Neural cell (in vitro differentiated cells): ENCODE results near the gene CELF4. TPM values are rescaled to one million over a fixed set of nuclear protein-coding genes. Genes with fewer than 3 reads are reported as not detected.

Source experiments
- H2AFZ ChIP-seq: fragments of 200-600, 300-800 bp; sonication (generic), shearing (Covaris generic); 2 replicates; pipeline ENCODE4 v1.6.0; 2014; ENCODE audit warnings: low read depth, mild to moderate bottlenecking, antibody characterized with exemption, low read length, moderate library complexity
- H3F3A ChIP-seq: fragments of 200-600 bp; shearing (Covaris generic); 2 replicates; pipeline ENCODE4 v1.6.1; 2016; ENCODE audit warnings: mild to moderate bottlenecking, moderate library complexity, mixed read lengths, antibody characterized with exemption, low read length; ENCODE audit not compliant: insufficient read depth, poor library complexity, severe bottlenecking
- H3K27ac ChIP-seq: fragments of 200-600, 300-800 bp; sonication (generic), shearing (Covaris generic); 2 replicates; pipeline ENCODE4 v1.5.1; 2014; ENCODE audit warnings: mild to moderate bottlenecking, low read length, moderate library complexity
- H3K27me3 ChIP-seq: fragments of 300-800, 200-600 bp; sonication (generic), shearing (Covaris generic); 2 replicates; pipeline ENCODE4 v1.6.0; 2014; ENCODE audit warnings: mild to moderate bottlenecking, low read depth, low read length, moderate library complexity; ENCODE audit not compliant: insufficient read depth
- H3K36me3 ChIP-seq: fragments of 300-800, 200-600 bp; sonication (generic), shearing (Covaris generic); 2 replicates; pipeline ENCODE4 v1.5.1; 2014; ENCODE audit warnings: mild to moderate bottlenecking, antibody characterized with exemption, low read length, moderate library complexity; ENCODE audit not compliant: insufficient read depth
- H3K4me2 ChIP-seq: fragments of 300-800, 200-600 bp; sonication (generic), shearing (Covaris generic); 2 replicates; pipeline ENCODE4 v1.6.0; 2014; ENCODE audit warnings: mild to moderate bottlenecking, low read length
- H3K4me3 ChIP-seq: fragments of 300-800, 200-600 bp; sonication (generic), shearing (Covaris generic); 2 replicates; pipeline ENCODE4 v1.5.1; 2014; ENCODE audit warnings: mild to moderate bottlenecking, low read length, moderate library complexity
- H3K79me2 ChIP-seq: fragments of 200-600 bp; shearing (Covaris generic); replicated peaks from 2 replicates; pipeline ENCODE4 v1.6.0; 2014; ENCODE audit warnings: mild to moderate bottlenecking, low read length, moderate library complexity; ENCODE audit not compliant: insufficient read depth
- H3K9ac ChIP-seq: fragments of 300-800, 200-600 bp; sonication (generic), shearing (Covaris generic); 2 replicates; pipeline ENCODE4 v1.6.1; 2016; ENCODE audit warnings: mild to moderate bottlenecking, low read length, mixed read lengths
- H3K9me2 ChIP-seq: fragments of 200-600 bp; shearing (Covaris generic); 2 replicates; pipeline ENCODE4 v1.6.1; 2016; ENCODE audit warnings: mild to moderate bottlenecking, low read length, mixed read lengths; ENCODE audit not compliant: insufficient read depth
- H3K9me3 ChIP-seq: fragments of 200-600, 300-800 bp; sonication (generic), shearing (Covaris generic); 2 replicates; pipeline ENCODE4 v1.6.1; 2016; ENCODE audit warnings: mild to moderate bottlenecking, mixed run types, low read length, moderate library complexity, mixed read lengths
- H4K20me1 ChIP-seq: fragments of 200-600 bp; shearing (Covaris generic); 2 replicates; pipeline ENCODE4 v1.6.1; 2016; ENCODE audit warnings: mild to moderate bottlenecking, mixed run types; ENCODE audit not compliant: insufficient read depth
- CTCF ChIP-seq: fragments of 450-650 bp; IDR thresholded peaks from 2 replicates; pipeline ENCODE4 v1.5.1; 2014; ENCODE audit warnings: antibody characterized with exemption, mild to moderate bottlenecking, moderate library complexity; ENCODE audit not compliant: poor library complexity, severe bottlenecking
- EP300 ChIP-seq: fragments of 450-650 bp; conservative IDR thresholded peaks from 2 replicates; pipeline ENCODE4 v1.6.1; 2014; ENCODE audit warnings: antibody characterized with exemption, mild to moderate bottlenecking, moderate library complexity; ENCODE audit not compliant: poor library complexity, severe bottlenecking
- EZH2 ChIP-seq: fragments of 200-600, 300-800 bp; shearing (Covaris generic), sonication (generic); IDR thresholded peaks from 2 replicates; pipeline ENCODE4 v1.6.1; 2014; ENCODE audit warnings: antibody characterized with exemption, low read length, borderline replicate concordance, mild to moderate bottlenecking; ENCODE audit not compliant: insufficient read depth, poor library complexity, severe bottlenecking
- MXI1 ChIP-seq: fragments of 450-650 bp; conservative IDR thresholded peaks from 2 replicates; pipeline ENCODE4 v1.6.1; 2014; ENCODE audit warnings: antibody characterized with exemption, mild to moderate bottlenecking; ENCODE audit not compliant: poor library complexity, severe bottlenecking
- POLR2AphosphoS5 ChIP-seq: IDR thresholded peaks from 2 replicates; pipeline ENCODE4 v1.6.1; 2012
- RAD21 ChIP-seq: fragments of 450-650 bp; conservative IDR thresholded peaks from 2 replicates; pipeline ENCODE4 v1.6.1; 2014; ENCODE audit warnings: antibody characterized with exemption, mild to moderate bottlenecking, moderate library complexity
- REST ChIP-seq: IDR thresholded peaks from 2 replicates; pipeline ENCODE4 v1.6.1; 2012; ENCODE audit warnings: borderline replicate concordance
- SMC3 ChIP-seq: fragments of 450-650 bp; conservative IDR thresholded peaks from 2 replicates; pipeline ENCODE4 v1.6.1; 2014; ENCODE audit warnings: antibody characterized with exemption, mild to moderate bottlenecking, moderate library complexity; ENCODE audit not compliant: poor library complexity
- TAF1 ChIP-seq: IDR thresholded peaks from 2 replicates; pipeline ENCODE4 v1.6.1; 2012; ENCODE audit warnings: low read depth
- polyA plus RNA-seq: library from polyadenylated mRNA; depleted of rRNA; stranded (reverse); fragments of >200 nt; gene quantifications from 2 replicates; pipeline ENCODE4 v1.2.3, GENCODE V29; 2014

Gene CELF4
- polyA plus RNA-seq, 1 donor from 2014 or later: 191 TPM

GRCh38 chr18:37407571-37407970, 158.0 kb downstream of the CELF4 start:
- Histone ChIP-seq H3K9me3 (peaks cover 2% of the 10 kb centered on the region), H2AFZ (no peak overlapping the region), H3K27ac (no peak overlapping the region), H3K4me2 (no peak overlapping the region), H4K20me1 (no peaks in the 10 kb centered on the region), H3K9me2 (no peaks in the 10 kb centered on the region), H3F3A (no peaks in the 10 kb centered on the region), H3K9ac (no peak overlapping the region), H3K36me3 (no peaks in the 10 kb centered on the region), H3K79me2 (peaks cover 2% of the 10 kb centered on the region), H3K27me3 (no peaks in the 10 kb centered on the region), H3K4me3 (no peak overlapping the region)
- no peak for TF ChIP-seq REST
- TF ChIP-seq CTCF: no peak
- no peak for TF ChIP-seq RAD21
- no peak for TF ChIP-seq EP300
- no peak for TF ChIP-seq POLR2AphosphoS5
- TF ChIP-seq TAF1: no peak
- no peak for TF ChIP-seq EZH2
- no peak for TF ChIP-seq MXI1
- no peak for TF ChIP-seq SMC3

- H3K9me2 ChIP-seq: no peaks in the 10 kb centered on the region
- no peaks in the 10 kb centered on the region for H3F3A ChIP-seq
- no peak overlapping the region for H3K4me2 ChIP-seq
- H2AFZ ChIP-seq: no peak overlapping the region
- H4K20me1 ChIP-seq: peaks cover under 1% of the 10 kb centered on the region
- H3K27me3 ChIP-seq: no peaks in the 10 kb centered on the region
- no peaks in the 10 kb centered on the region for H3K9me3 ChIP-seq
- no peaks in the 10 kb centered on the region for H3K36me3 ChIP-seq
- no peak overlapping the region for H3K4me3 ChIP-seq
- TF ChIP-seq RAD21: no peak
- TF ChIP-seq POLR2AphosphoS5: no peak
- TF ChIP-seq MXI1: no peak
- no peak for TF ChIP-seq CTCF
- TF ChIP-seq TAF1: no peak
- TF ChIP-seq SMC3: no peak
- TF ChIP-seq REST: no peak
- no peak for TF ChIP-seq EP300
- no peak overlapping the region for H3K27ac ChIP-seq
- H3K9ac ChIP-seq: no peak overlapping the region
- H3K79me2 ChIP-seq: peaks cover 2% of the 10 kb centered on the region
Observed at GRCh38 chr18:37405772-37406171, 159.8 kb downstream of the CELF4 start.
